Activated CD4-positive, CD25-positive, alpha-beta regulatory T cell treated with anti-CD3 and anti-CD28 coated beads, Interleukin-2, amount 50 U/mL, for 16 hours (primary cell): ENCODE results near the gene PCED1B.

Experiments used
- DNase-seq: peaks from one replicate; pipeline ENCODE4 v3.0.0-alpha.2; 2020; ENCODE audit warnings: low read depth, low spot score

The PCED1B gene

DNA sequence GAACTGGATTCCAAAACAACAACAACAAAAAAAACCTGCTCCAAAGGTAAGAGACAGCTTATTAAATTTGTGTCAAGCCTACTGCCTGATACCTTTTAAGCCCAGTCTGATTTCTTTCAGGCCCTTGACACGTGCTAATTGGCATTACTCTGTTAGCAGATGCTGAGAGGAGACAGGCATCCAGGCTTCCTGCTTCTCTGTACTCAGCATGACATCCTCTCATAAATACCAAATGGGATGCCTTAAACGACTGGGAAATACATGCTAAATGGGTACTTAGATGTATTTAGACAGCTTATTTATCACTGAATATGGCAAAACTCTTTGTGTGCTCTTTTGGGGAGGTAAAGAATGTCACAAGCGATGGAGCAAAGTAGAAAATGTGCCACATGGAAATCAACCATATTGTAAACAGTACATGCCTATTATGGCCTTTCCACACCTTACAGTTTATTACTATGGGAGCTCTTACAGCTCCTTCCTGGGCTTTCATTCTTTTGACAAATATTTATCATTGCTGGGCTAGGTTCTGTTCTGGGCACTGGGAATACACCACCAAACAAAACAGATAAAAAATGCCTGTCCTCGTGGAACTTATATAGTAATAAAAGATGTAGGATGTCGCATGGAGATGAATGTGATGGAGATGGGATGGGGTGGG lies 11.5 kb upstream of the PCED1B start:
- DNase-seq = no peak

DNA sequence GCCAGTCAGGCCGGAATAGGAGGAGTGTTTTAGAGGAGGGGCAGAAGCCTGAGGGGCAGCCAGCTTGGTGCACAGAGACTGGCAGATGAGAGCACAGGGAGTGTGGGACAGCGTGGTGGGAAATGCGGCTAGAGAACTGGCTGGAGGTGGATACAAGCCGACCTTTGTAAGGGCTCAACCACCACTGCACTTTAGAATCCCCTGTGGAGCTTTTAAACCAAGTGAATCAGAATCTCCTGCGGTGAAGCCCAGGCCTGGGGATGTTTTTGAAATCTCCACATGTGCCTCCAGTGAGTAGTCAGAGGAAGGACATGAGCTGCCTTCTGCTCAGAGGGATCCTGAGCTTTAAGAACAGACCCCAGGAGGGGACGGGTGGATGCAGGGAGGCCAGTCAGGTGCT lies 10.9 kb upstream of the PCED1B start:
- DNase-seq = no peak

DNA sequence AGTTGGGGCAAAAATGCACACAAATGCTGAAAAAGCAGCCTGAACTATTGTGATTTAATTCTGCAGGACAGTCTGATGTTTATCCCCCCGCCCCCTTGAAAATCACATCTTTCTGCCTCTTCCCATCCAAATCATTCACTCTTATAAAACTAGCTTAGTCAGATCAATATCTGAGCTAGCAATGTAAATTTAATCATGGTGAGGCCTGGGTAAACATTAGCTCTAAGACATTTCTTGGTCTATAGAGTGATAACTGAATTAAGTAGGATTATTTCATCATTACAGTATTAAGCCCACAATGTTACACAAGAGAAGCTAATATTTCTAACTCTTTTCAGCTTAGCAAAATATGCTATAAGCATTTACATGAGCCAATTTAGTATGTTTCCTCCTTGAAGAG lies 9.1 kb upstream of the PCED1B start:
- DNase-seq = no peak

DNA sequence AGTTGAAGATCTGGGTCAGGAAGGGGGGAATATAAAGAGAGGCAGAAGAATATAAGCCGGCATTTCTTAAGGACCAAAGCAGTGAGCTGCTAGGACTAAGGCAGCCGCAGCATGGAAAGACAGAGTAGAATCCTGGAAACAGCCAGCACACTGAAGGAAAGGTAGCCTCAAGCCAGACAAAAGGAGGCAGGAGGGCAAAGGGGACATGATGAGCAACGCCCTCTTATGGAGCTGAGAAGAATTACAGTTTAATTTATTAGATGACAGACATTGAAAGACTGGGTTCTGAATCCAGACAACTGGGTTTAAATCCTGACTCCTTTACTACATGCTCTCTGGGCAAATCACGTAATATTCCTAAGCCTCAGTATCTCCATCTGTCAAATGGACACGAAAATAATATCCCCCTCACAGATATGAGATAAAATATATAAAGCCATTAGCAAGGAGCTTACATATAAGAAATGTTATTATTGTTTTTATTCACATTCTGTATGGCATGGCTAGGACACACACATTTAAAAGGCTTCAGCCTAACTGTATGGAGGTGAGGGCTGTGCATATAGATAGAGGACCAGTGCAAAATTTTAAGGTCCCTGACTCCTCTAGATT lies 8.1 kb upstream of the PCED1B start:
- DNase-seq = no peak

DNA sequence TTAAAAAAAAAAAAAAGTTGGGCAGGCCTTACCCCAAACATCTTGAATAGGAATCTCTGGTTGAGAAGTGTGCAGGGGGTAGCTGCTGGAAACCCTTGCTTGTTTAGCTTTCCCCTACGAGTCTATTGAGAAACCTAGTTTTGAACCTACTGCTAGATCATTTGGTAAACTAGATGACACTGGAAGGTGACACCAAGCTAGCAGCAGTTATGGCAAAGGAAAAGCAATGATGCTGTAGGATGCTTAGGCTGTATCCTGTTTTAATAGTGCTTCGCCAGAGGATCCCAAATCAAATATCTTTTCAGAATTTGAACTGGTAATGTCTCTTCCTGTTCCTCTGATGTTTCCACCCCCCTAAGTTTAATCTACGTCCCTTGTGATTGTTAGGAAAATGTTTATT lies 5.5 kb upstream of the PCED1B start:
- no peak for DNase-seq

DNA sequence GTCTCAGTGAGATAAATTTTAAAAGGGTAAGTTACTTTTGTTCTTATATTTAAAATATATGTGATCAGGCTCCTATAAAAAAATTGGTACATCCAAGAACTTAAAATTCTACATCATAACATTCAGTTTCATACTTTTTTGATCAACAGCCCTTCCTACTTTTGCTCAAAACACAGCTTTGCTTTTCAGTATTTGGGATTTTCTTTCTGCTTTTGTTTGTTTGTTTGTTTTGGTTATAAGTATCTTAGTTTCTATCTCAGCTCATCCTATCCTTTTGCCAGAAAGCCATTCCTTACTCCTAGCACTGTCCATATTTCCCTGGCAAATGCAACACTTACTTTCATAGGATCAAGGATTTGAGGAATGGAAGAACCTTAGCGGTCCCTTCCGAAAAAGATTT lies 4.7 kb upstream of the PCED1B start:
- no peak for DNase-seq

DNA sequence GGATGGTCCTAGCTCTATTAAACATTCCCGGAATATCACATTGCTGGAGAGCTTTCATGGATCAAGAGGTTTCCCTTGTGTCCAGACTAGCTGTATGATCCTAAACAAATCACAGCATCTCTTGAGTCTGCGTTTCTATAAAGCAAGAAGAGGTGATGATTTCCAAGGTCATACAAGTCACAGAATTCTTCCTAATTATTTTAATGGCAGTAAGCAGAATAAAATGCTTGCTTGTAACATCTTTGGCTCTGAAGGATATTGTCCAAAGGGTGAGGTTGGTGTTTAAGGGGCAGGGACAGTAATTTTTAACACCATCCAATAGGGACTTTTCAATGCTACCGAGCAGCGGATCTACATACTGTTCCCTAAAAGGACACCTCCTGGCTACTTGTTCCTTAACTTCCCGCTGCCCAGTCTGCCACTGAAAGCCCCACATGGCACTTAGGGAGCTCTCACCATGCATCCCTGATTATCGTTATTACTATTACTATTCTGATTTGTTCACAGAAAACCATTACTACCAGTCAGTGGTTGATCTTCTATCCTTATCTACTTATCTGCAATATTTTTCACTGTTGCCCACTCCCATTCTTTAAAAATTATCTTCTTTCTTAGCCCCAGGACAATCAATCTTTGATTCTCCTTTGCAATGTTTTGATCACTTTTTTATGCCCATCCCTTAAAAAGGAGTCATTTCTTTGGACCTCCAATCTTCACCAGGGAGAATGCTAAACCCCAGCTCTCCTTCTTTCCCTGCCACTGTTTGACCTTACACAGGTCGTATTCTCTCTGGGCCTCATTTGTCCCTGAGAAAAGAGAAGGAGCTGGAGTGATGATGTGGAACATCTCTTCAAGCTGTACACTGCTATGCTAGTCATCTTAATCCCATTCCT lies 4.0 kb upstream of the PCED1B start:
- no peak for DNase-seq

DNA sequence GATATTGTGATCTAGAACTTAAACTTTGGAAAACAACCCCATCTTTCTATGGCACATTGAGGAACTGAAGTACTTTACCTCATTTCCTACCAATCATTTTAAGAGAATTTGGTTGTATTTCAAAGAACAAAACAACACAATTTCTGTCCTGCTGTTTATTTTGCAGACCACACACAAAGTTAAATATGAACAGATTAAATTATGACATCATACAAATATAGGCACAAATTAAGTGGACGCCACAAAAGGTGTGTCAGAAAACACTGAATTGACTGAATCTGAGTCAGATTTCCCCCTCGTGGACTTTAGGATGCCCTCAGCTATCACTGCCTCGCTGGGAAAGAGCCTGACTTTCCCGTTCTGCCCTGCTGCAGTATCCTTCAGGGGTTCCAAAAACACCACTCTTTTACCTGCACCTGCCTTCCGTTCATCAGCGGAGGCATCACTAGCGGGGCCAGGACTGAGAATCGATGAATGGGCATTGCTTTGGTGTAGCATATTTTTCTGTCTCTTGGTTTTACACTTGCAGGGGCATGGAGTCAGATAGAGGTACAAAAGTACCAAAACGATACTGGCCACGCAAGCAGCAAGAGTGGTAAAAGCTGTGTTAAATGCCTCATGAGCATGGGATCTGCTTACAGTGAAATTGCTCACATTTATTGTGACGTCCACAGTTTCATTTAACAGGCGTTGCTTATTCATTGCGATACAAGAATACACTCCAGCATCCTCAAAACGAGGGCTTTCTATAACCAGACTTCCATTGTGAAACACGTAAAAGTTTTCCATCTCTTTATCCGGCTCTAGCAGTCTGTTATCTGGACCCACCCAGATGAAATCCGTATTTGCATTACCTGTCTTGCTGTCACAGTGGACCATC lies 2.0 kb upstream of the PCED1B start:
- DNase-seq = no peak

DNA sequence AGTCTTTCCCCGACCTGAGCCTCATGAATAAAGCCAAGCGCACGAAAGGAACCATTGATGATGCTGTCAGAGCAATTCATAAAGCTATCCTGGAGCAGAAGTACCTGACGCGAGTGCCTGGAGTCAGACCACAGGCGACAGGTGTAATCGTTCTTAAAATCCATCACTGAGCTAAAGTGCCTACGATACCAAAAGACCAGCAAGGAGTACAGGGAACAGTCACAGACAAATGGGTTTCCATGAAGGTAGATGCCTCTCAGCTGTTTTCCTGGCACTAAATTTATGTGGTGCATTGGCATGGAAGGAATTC lies 1.4 kb upstream of the PCED1B start:
- DNase-seq = no peak

DNA sequence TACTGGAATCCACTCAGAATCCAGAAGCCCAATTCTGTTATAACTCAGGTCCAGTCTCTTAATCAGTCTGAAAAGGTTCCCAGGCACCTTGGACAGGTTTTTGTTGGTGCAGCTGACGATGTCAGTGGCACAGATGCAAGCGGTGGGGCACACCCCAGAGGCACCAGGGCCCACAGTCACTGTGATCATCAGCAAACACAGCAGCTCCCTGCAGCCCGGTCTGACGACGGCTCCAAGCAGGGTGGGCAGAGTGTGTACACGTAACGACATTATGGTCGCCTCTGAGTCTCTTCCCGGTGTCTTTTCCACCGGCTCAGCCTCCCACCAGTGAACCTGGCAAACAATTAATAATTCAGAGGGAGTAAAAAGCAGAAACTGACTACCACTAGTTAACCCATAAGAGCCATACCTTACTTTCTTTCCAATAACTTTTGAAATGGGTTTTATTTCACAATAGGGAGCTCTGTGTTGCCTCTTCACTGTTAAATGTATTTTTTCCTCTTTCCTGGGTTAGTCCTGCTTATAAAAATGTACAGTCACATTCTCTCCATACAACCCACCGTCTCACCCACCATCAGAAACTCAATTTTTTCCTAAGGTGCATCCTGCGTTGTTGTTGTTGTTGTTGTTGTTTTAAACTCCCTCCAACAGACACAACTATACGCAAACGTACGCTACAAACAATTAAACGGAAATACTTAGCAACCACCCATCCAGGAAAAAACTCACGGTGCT lies 521 bp upstream of the PCED1B start:
- no peak for DNase-seq

DNA sequence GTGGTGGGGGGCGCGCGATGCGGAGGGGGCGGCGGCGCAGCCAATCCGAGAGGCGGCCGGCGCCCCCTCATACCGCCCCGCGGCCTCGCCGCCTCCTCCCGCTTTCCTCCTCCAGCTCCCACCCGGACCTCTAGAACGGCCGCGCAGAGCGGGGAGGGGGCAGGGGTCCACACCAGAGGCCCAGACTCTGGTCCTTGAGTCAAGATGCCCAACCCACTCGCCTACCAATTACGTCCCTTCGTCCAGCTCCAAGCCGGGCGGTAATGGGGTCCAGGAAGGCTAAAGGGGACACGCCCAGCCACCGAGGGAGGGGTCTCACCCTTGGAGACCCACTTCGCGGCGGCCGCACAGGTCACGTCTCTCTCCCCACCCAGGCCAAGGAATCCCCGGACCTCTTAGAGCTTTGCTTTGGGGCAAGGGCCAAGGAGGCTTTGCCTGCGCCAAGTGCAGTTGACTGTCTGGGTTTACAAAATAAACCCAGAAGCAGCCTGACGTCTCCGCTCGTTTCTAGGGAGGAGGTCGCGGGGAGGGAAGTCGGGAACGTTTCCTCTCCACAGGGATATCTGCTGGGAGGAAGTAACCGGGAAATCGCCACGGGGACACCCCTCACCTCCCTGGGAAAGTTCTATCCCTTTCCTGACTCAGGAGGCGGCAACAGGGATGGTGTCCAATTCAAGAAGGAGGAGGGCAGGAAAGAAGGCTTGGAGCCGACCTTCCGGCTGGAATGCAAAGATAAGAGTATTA lies 732 bp downstream of the PCED1B start:
- DNase-seq = no peak

DNA sequence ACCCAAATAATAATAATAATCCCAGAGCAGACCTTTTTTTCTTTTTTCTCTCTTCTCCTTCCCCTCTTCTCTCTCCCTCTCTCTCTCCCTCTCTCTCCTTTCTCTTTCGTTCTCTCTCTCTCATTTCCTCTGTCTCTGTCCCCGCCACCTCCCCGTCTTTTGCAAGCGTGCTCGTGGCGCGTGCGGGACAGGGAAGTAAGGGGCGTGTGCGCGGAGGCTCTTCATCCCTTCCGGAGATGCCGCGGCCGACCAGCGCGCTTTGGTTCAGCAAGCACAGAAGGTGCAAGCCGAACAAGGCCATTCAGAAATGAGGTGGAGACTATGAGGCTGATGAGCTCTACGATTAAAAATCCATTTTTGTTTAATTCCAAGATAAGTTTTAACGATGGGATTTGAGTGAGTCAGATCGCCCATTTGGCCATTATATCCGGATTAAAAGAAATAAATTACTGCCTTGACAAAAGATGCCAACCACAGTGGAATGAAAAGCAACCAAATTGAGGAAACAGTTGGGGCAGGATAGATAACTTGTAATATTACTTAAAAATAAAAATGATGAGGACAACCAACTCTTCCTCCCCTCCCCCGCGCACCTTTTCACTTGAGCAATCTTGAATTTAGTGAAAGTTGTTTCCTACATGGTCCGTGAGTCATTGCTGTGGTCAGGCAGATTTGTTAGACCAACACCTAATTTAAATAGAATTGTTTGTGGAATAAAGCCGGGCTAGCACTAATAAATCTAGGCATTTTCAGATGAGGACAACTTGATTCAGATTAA lies 1.5 kb downstream of the PCED1B start:
- DNase-seq = no peak

DNA sequence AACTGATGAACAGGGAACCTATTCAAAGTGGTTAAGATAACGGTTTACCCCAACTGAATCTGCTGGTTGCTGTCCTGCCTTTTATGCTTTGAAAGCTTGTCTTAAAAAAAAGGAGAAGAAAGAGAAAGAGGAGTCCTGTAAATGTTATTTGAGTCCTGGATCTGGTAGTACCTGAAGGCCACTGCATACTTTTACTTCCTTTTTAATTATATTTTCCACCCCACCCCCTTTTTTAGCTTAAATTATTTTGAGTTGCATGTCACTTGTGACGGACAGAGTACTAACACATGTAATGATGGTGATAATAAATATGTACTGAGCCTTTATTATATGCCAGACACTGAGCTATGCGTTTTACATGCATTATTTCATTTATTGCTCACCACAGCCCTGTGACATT lies 2.9 kb downstream of the PCED1B start:
- no peak for DNase-seq

DNA sequence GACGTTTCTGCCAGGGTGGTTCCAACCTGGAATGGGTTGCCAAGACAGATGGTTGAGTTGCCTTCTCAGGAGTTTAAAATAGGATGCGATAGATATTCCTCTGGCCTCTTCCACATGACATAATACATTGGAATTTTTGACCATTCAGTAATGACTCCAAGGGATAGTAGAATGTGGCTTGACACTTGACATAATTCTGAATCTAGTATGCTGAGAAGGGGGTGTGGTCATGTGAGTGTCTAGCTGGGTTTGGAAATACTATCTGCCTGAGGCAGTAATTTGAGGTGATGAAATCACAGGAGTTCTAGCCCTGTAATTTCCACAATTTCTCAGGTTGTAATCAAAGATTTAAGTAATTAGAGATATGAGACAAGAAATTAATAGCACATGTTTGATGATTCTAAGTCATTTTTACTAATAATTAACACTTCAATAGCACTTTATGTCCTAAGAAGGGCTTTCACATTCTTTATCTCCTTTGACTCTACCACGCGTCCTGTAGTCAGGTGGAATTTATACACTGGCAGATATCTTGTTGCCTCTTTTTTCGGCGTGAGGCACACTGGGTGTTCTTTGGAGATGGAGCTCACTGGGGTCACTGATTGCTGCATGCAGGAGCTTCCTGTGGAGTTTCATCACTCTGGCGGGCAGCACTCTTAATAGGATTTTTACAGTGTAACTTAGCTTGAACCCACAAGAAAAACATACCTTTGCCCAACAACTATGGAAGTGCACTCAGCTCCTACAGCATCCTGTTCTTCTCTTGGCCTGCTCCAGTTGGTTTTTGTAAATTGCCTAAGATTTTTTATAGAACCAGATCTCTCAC lies 3.6 kb downstream of the PCED1B start:
- DNase-seq = no peak

DNA sequence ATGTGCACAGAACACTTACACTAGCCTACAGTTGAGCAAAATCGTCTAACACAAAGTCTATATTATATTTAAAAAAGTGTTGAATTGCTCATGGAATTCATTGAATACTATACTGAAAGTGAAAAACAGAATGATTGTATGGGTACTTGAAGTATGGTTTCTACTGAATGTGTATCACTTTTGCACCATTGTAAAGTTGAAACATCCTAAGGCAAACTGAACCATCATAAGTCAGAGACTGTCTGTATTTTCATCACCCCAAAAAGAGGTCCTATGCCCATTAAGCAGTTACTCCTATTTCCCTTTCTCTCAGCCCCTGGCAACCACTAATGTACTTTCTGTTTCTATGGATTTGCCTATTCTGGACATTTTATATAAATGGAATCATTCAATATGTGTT lies 4.8 kb downstream of the PCED1B start:
- DNase-seq = no peak

DNA sequence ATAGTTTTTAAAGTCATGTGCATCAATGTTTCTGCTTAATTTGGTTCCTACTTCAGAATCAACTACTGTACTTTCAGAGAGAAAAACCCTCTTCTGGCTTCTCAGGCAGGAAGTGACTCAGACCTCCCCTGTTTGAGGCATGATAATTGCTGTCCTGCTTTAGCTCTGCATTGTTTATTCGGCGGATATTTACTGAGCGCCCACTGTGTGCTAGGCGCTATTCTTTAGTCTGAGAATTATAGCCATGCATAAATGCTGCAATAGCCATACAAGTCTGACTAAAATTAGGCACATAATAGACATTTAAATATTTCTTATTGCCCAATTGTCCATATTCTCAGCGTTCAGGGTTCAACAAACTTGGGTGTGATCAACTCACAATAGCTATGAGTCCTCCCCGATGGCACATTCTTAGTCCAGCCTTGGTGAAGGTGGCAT lies 6.4 kb downstream of the PCED1B start:
- no peak for DNase-seq

DNA sequence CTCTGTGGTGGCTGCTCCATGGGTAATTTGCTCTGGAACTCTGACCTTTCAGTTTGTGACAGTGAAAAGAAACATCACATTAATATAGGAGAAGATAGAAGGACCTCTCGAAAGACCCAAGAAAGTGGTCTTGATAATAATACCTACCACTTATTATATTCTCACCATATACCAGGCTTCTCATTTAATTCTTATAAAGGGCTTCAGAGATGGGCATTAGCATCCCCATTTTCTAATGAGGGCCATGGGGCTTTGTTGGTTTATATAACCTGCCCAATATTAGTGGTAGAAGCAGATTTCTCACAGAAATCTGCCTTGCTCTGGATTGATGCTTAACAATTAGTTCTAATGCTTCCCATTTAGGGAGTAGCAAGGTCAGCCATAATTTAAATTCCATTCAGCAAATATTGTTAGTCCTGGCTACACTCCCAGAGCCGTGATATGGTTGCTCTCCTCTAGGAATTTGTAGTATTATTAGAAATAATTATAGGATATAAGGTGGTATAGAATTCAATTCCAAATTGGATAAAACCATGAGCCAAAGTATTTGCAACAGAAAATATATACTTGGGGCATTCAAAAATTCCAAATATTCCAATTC lies 7.8 kb downstream of the PCED1B start:
- no peak for DNase-seq
